Activated CD4-positive, alpha-beta memory T cell treated with anti-CD3 and anti-CD28 coated beads, Interleukin-2, amount 10 ng/mL, durations not matched to agents 7 days and 5 days (primary cell): Measurements from ENCODE around the gene ZNF625. TPM values are rescaled to one million over a fixed set of nuclear protein-coding genes. Genes with fewer than 3 reads are reported as not detected.

Experiments used
- CTCF ChIA-PET: fragments of 350-600 bp; sonication (Branson Sonifier 250); formaldehyde crosslinking; loops from one replicate; lab custom pipeline; 2021; ENCODE audit warnings: antibody characterized with exemption, inconsistent platforms; lab: Charles Lee
- POLR2A ChIA-PET: fragments of 350-600 bp; sonication (Branson Sonifier 250); formaldehyde crosslinking; loops from one replicate; lab custom pipeline; 2021; ENCODE audit warnings: antibody characterized with exemption; lab: Charles Lee
- DNase-seq: peaks from one replicate; pipeline ENCODE4 v3.0.0-alpha.2; 2020
- H3K27ac Mint-ChIP-seq: one replicate; pipeline ENCODE4 v1.8.0; 2021; ENCODE audit warnings: mild to moderate bottlenecking, mixed read lengths
- H3K27me3 Mint-ChIP-seq: one replicate; pipeline ENCODE4 v1.8.0; 2021; ENCODE audit warnings: mixed read lengths
- H3K36me3 Mint-ChIP-seq: one replicate; pipeline ENCODE4 v1.8.0; 2021; ENCODE audit warnings: low read depth, mixed read lengths
- H3K4me1 Mint-ChIP-seq: one replicate; pipeline ENCODE4 v1.8.0; 2021; ENCODE audit warnings: mixed read lengths
- H3K4me3 Mint-ChIP-seq: one replicate; pipeline ENCODE4 v1.8.0; 2021; ENCODE audit warnings: mild to moderate bottlenecking, mixed read lengths
- H3K9me3 Mint-ChIP-seq: one replicate; pipeline ENCODE4 v1.8.0; 2021; ENCODE audit warnings: mixed read lengths
- total RNA-seq, 2 experiments: library from RNA; stranded (reverse); gene quantifications; one replicate each; pipeline ENCODE4 v1.2.3, GENCODE V29; 2021

The ZNF625 gene
- total RNA-seq, 2 experiments from 2014 or later = 2.7 to 3.8 TPM

DNA sequence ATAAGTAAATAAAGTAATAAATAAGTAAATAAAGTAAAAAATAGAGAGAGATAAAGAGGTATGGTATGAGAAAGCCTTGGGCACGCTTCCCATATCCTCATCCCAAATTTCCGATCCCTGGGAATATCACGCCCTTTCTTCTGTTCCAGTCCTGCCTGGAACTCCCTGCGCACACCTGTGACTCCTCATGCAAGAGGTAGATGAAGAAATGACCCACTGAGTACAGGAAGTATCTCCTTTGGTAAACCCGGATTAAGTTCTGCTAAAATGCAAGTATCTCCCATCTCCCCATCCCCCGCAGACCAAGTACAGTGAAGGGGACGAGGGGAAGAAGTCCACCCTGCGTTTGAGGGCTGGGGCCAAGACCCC, 6.0 kb upstream of the ZNF625 start:
- ChIA-PET CTCF (interaction anchor here (0.8 to 1.5 kb wide), 6 partner anchors 20 to 239 kb away, joined by 3 to 12 read pairs (median 3); partner anchors contain the start of genes ZNF20 and ZNF563), POLR2A (interaction anchor here (0.6 to 2.5 kb wide), 14 partner anchors 8 to 574 kb away, joined by 3 to 15 read pairs (median 4); partner anchors contain the start of genes GET3, ZNF20, ZNF440 and ZNF442)
- Mint-ChIP-seq H3K27ac (peak overlapping the region; percentile 90), H3K36me3 (peaks cover 36% of the 10 kb centered on the region), H3K4me1 (peaks cover 33% of the 10 kb centered on the region), H3K4me3 (peak overlapping the region; percentile 90), H3K27me3 (no peaks in the 10 kb centered on the region), H3K9me3 (peaks cover 12% of the 10 kb centered on the region)
- DNase-seq = no peak

DNA sequence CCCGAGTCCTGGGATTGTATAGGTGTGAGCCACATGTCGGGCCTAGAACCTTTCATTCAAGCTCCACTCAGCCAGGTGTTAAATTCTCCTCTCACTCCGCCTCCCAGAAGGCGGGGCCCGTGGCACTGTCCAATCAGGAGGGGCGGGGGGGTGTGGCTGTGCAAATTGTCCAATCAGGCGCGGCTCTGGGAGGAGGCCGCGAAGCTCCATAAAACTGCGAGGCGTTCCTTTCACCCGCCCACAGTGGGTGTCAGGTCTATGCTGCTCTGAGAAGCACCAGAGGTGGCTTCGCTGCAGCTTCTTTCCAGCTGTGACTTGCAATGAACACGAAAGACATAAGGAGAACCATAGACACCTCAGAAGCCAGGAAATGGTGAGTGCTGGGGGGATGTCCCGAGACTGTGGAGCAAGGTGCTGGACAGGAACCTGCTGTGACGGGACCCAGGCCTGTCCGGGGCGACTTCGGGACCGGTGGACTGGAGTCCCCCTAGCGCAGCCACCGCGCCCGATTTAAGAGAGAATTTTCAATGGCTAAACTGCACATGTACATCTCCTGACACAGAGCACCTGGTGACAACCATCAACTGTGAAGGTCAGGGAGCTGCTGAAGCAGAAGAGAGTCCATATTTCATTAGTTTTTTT, 3.4 kb upstream of the ZNF625 start:
- ChIA-PET POLR2A (no interaction called here), CTCF (interaction anchor here (2.1 kb wide), 1 partner anchor 19 kb away, joined by 6 read pairs; the partner anchor contains the start of gene ZNF20)
- Mint-ChIP-seq H3K4me3 (no peak overlapping the region), H3K27ac (no peak overlapping the region), H3K9me3 (peaks cover 10% of the 10 kb centered on the region), H3K36me3 (peaks cover 23% of the 10 kb centered on the region), H3K4me1 (peaks cover 32% of the 10 kb centered on the region), H3K27me3 (peaks cover 4% of the 10 kb centered on the region)
- no peak for DNase-seq

DNA sequence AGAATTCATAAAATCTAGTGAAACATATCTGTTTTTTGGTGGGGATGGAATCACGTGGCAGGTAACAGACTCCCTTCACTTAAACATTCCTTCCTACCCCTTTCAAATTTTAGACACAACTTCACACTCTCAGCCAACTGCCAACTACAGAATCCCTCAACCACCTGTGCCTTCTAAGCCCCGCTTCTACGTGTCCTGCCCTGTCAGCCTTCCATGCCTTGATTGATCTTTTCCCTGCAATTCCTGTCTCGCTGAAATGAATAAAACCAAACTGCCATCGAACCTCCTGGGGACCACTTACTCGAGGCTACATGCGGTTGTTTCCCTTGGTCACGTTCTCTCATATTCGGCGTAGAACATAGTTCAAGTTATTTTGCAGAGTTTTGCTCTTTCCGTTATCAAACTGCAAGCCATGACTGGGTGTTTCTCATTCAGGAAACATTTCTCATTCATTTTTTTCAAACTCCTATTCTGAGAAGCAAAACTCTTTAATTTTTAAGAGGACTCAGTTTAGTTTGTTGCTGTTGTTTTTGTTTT, 1.1 kb downstream of the ZNF625 start:
- peak overlapping the region; percentile 41 for H3K4me3 Mint-ChIP-seq
- H3K9me3 Mint-ChIP-seq = peaks cover 17% of the 10 kb centered on the region
- CTCF ChIA-PET = no interaction called here
- peaks cover 4% of the 10 kb centered on the region for H3K27me3 Mint-ChIP-seq
- no peak for DNase-seq
- no peak overlapping the region for H3K27ac Mint-ChIP-seq
- peaks cover 25% of the 10 kb centered on the region for H3K36me3 Mint-ChIP-seq
- POLR2A ChIA-PET = interaction anchor here (1.1 to 1.3 kb wide), 3 partner anchors 15 to 168 kb away, joined by 3 to 5 read pairs (median 4); partner anchors contain the start of gene ZNF20
- peaks cover 15% of the 10 kb centered on the region for H3K4me1 Mint-ChIP-seq

DNA sequence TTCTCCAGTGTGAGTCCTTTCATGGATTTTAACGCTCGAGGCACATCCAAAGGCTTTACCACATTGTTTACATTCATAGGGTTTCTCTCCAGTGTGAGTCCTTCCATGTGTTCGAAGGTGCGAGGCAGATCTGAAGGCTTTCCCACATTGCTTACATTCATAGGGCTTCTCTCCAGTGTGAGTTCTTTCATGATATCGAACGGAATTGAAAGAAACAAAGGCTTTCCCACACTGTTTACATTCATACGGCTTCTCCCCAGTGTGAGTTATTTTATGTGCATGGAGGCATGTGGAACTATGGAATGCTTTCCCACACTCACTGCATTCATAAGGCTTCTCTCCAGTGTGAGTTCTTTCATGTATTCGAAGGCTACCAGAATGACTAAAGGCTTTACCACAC, 11.2 kb downstream of the ZNF625 start:
- H3K4me1 Mint-ChIP-seq = peaks cover 11% of the 10 kb centered on the region
- H3K9me3 Mint-ChIP-seq = peaks cover 30% of the 10 kb centered on the region
- CTCF ChIA-PET = no interaction called here
- POLR2A ChIA-PET = no interaction called here
- no peaks in the 10 kb centered on the region for H3K27me3 Mint-ChIP-seq
- H3K36me3 Mint-ChIP-seq = peaks cover 35% of the 10 kb centered on the region
- H3K27ac Mint-ChIP-seq = no peak overlapping the region
- no peak for DNase-seq
- H3K4me3 Mint-ChIP-seq = no peak overlapping the region

DNA sequence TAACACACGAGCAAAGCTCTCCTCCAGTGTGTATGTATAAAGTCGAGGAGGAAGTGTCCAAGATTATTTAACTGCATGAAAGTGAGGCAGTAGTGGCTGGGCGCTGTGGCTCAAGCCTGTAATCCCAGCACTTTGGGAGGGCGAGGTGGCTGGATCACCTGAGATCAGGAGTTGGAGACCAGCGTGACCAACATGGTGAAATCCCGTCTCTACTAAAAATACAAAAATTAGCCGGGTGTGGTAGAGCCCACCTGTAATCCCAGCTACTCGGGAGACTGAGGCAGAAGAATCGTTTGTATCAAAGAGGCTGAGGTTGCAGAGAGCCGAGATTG, 15.2 kb downstream of the ZNF625 start:
- ChIA-PET CTCF (interaction anchor here (1.1 to 2.8 kb wide), 14 partner anchors 14 to 344 kb away, joined by 3 to 43 read pairs (median 6); partner anchors contain the start of genes ZNF443, ZNF491, ZNF625 and ZNF700), POLR2A (interaction anchor here (1.2 to 2.1 kb wide), 5 partner anchors 15 to 217 kb away, joined by 3 to 18 read pairs (median 5); partner anchors contain the start of genes ZNF136, ZNF625 and ZNF700)
- Mint-ChIP-seq H3K36me3 (peaks cover 40% of the 10 kb centered on the region), H3K27me3 (no peaks in the 10 kb centered on the region), H3K9me3 (peaks cover 30% of the 10 kb centered on the region), H3K27ac (no peak overlapping the region), H3K4me1 (peaks cover 31% of the 10 kb centered on the region), H3K4me3 (peak overlapping the region; percentile 92)
- no peak for DNase-seq

DNA sequence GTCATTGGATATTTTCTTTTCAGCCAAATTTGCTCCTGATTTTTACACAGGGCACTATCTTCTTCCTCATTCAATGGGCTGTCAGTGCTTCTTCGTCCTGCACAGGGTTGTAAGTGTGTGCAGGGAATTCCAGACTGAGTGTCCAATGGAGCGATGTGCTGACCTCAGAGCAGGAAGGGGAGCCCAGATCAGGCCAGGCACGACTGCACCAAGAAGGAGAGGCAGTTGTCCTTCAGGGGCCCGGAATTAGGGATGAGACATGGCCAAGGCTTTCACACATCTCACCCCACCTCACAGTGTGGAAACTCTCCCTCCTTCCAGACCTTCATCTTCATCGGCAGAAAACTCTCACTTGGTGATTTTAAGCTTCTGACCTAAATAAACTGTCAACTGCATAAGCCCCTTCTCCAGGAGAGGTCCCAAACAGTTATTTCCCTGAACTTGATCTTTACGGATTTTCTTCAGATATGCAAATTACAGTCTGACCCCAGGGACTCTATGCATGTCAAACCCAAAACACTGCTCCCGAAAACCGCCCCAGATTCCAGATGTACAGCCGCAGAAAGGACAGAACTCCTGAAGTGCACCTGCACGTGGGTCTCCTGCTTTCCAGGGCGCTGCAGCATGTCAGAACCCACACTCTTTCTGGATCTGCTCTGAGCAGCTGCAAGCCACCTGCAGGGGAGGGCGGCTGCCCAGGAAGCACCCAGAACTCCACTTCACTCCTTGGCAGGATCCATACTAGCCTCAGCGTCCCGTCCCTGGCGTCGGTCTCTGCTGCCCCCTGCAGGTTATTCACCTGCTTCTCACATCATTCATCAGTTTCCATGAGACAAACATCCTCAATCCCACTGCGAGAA, 15.8 kb downstream of the ZNF625 start:
- peak; percentile 87 for DNase-seq
- Mint-ChIP-seq H3K9me3 (peaks cover 25% of the 10 kb centered on the region), H3K27me3 (no peaks in the 10 kb centered on the region), H3K36me3 (peaks cover 36% of the 10 kb centered on the region), H3K27ac (peak overlapping the region; percentile 64), H3K4me1 (peaks cover 31% of the 10 kb centered on the region), H3K4me3 (peak overlapping the region; percentile 92)
- CTCF ChIA-PET = interaction anchor here (1.1 to 2.8 kb wide), 17 partner anchors 14 to 343 kb away, joined by 3 to 43 read pairs (median 5); partner anchors contain the start of genes ZNF136, ZNF443, ZNF491 and ZNF625
- POLR2A ChIA-PET = interaction anchor here (0.6 to 2.1 kb wide), 9 partner anchors 15 to 217 kb away, joined by 3 to 18 read pairs (median 5); partner anchors contain the start of genes ZNF136, ZNF563, ZNF625 and ZNF700

DNA sequence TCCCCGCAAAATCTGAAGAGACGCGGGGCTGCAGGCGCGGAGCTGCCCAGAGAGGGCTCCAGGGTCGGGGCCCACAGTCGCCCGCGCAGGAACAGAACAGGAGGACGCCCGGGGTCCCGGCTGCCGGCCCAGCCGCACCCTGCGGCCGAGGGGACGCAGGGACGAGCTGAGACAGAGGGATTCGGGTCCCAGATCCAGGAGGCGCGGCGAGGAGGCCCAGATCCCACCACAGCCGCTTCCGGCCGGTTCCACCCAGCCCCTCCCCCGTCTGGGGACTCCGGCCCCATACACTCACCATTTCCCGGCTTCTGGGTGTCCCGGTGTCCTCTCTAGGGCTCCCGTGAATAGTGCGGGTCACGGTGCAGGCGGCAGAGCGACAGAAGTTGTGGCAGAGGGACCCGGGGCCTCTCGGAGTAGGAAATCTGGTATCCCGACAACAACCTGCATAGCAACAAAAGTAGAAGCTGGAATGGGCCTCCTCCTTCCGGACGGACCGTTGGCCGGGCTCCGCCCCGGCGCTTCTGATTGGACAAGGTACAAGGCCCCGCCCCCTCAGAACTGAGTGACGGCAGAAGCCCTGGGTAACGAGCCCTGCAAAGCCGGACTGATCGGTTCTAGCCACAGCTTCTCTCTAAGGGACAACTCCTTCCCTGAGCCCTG, 16.5 kb downstream of the ZNF625 start, which contains the start of gene ZNF20:
Gene ZNF20, minus strand, starts transcription at position 466 of the 660 bp plus-strand sequence. Its CDS starts 168 bp downstream, at position 298.
- POLR2A ChIA-PET = interaction anchor here (0.6 to 2.1 kb wide), 8 partner anchors 16 to 216 kb away, joined by 3 to 18 read pairs (median 5); partner anchors contain the start of genes ZNF136, ZNF563, ZNF625 and ZNF700
- peaks cover 31% of the 10 kb centered on the region for H3K4me1 Mint-ChIP-seq
- CTCF ChIA-PET = interaction anchor here (1.1 to 2.8 kb wide), 13 partner anchors 13 to 342 kb away, joined by 3 to 43 read pairs (median 6); partner anchors contain the start of genes ZNF136, ZNF491, ZNF625 and ZNF700
- peaks cover 23% of the 10 kb centered on the region for H3K9me3 Mint-ChIP-seq
- peak; percentile 92 for DNase-seq
- peaks cover 36% of the 10 kb centered on the region for H3K36me3 Mint-ChIP-seq
- H3K27ac Mint-ChIP-seq = peak within 1 kb of the TSS; percentile 75
- H3K4me3 Mint-ChIP-seq = peak within 1 kb of the TSS; percentile 92
- no peaks in the 10 kb centered on the region for H3K27me3 Mint-ChIP-seq

DNA sequence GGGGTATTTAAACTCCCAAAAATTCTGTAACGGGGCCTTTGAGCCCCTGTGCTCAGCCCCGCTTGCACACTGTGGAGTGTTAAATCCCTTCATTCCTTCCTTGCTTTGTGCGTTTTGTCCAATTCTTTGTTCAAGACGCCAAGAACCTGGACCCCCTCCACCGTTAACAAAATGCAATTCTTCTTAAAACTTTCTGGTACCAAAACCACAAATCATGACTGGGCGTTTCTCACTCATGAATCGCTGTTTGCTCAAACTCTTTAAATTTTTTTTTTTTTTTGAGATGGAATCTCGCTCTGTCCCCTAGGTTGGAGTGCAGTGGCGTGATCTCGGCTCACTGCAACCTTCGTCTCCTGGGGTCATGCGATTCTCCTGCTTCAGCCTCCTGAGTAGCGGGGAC, 17.3 kb downstream of the ZNF625 start:
- Mint-ChIP-seq H3K27me3 (no peaks in the 10 kb centered on the region), H3K4me3 (peak overlapping the region; percentile 92), H3K4me1 (peaks cover 31% of the 10 kb centered on the region), H3K36me3 (peaks cover 42% of the 10 kb centered on the region), H3K27ac (no peak overlapping the region), H3K9me3 (peaks cover 23% of the 10 kb centered on the region)
- CTCF ChIA-PET = interaction anchor here (2.7 to 2.8 kb wide), 2 partner anchors 79 to 216 kb away, joined by 20 to 43 read pairs; partner anchors contain the start of gene ZNF700
- POLR2A ChIA-PET = interaction anchor here (2.0 kb wide), 1 partner anchor 151 kb away, joined by 5 read pairs; no protein-coding TSS in a partner anchor
- DNase-seq = no peak

DNA sequence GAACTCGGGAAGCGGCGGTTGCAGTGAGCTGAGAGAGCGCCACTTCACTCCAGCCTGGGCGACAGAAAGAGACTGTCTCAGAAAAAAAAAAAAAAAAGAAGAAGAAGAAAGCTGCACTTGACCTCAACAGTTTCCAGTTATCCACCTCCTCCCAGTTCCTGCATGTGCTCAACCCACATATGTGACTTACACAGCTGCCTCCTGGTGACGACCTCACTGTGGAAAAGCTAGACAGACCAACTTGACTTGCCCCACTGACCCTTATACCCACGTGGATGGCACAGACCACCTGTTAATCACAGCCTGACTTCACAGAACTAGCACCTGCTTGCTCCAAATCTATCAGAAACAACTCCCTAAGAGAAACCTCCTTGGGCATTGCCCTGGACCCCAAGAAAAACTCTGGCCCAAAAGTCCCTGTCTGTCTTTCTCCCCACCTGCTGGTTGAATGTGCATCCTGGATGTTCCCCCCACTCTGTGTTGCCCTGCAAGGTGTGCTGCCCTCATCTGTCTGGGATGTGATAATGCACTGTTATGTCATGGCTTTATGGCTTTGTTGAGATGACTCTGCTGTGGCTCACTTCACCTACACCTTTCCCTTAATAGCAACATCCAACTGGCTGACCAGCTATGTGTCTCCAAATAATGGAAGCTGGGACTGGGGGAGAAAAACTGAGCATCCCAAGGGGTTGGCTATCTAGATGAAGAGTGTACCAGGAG, 19.2 kb downstream of the ZNF625 start:
- peaks cover 61% of the 10 kb centered on the region for H3K36me3 Mint-ChIP-seq
- DNase-seq = no peak
- H3K27me3 Mint-ChIP-seq = no peaks in the 10 kb centered on the region
- peaks cover 31% of the 10 kb centered on the region for H3K4me1 Mint-ChIP-seq
- ChIA-PET CTCF (interaction anchor here (0.8 kb wide), 1 partner anchor 213 kb away, joined by 3 read pairs; the partner anchor contains the start of gene ZNF700), POLR2A (no interaction called here)
- peaks cover 38% of the 10 kb centered on the region for H3K9me3 Mint-ChIP-seq
- H3K27ac Mint-ChIP-seq = no peak overlapping the region
- H3K4me3 Mint-ChIP-seq = no peak overlapping the region

DNA sequence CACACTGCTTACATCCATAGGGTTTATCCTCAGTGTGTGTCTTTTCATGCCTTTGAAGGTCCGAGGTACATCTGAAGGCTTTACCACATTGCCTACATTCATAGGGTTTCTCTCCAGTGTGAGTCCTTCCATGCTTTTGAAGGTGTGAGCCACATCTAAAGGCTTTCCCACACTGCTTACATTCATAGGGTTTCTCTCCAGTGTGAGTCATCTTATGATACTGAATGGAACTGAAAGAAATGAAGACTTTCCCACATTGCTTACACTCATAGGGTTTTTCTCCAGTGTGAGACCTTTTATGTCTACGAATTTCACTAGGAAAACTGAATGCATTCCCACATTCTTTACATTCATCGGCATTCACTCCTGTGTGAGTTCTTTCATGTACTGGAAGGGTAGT, 23.5 kb downstream of the ZNF625 start:
- Mint-ChIP-seq H3K4me1 (peaks cover 7% of the 10 kb centered on the region), H3K27ac (no peak overlapping the region), H3K4me3 (no peak overlapping the region), H3K27me3 (no peaks in the 10 kb centered on the region), H3K9me3 (peaks cover 57% of the 10 kb centered on the region), H3K36me3 (peaks cover 67% of the 10 kb centered on the region)
- ChIA-PET CTCF (no interaction called here), POLR2A (no interaction called here)
- no peak for DNase-seq

DNA sequence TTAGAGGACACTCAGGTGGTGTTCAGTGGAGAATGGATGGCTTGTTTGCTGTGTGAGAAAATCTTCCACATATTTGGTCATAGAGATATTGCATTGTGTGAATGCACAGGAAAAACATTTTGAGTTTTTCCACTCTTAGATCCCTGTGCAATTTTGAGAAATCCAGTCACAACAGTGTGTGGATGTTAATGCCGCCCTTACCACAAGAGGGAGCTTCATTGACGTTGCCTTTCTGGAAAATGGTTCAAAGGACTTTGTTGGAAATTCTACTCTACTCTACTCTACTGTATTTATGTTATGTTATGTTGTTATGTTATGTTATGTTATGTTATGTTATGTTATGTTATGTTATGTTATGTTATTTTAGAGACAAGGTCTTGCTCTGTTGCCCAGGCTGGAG, 29.8 kb downstream of the ZNF625 start:
- no peak overlapping the region for H3K4me3 Mint-ChIP-seq
- CTCF ChIA-PET = interaction anchor here (1.3 to 1.7 kb wide), 2 partner anchors 9 to 14 kb away, joined by 4 to 7 read pairs; partner anchors contain the start of gene ZNF20
- no peaks in the 10 kb centered on the region for H3K4me1 Mint-ChIP-seq
- H3K27me3 Mint-ChIP-seq = no peaks in the 10 kb centered on the region
- H3K9me3 Mint-ChIP-seq = peaks cover 37% of the 10 kb centered on the region
- no peak overlapping the region for H3K27ac Mint-ChIP-seq
- POLR2A ChIA-PET = no interaction called here
- peaks cover 11% of the 10 kb centered on the region for H3K36me3 Mint-ChIP-seq
- no peak for DNase-seq
